Measurements from ENCODE around the gene PAPPA.

GRCh38 chr9:116360989-116361388 lies 207.4 kb downstream of the PAPPA start:
- no peak for TF ChIP-seq CTCF (IDR thresholded peaks at IDR 0.05)
- no peak for TF ChIP-seq POLR2A (IDR thresholded peaks at IDR 0.05)

All from Peyer's patch (tissue), 4 donors.